ENCODE measurements around the gene SUN1.

Gene SUN1

GRCh38 chr7:916291-916941 is 84.1 kb downstream of the SUN1 start:
- TF ChIP-seq CTCF (IDR thresholded peaks at IDR 0.05; ENCODE audit: insufficient read depth, missing control alignments) = no peak

GRCh38 chr7:917255-918117 is 85.2 kb downstream of the SUN1 start:
- DNase-seq (ENCODE audit: insufficient read length, low spot score) (no peak), FAIRE-seq (no peak)
- TF ChIP-seq CTCF (IDR thresholded peaks at IDR 0.05; ENCODE audit: insufficient read depth, missing control alignments) = no peak

More at GRCh38 chr7:916291-916941, 84.1 kb downstream of the SUN1 start:
- DNase-seq (ENCODE audit: insufficient read length, low spot score) (no peak), FAIRE-seq (no peak)

- TF ChIP-seq CTCF (IDR thresholded peaks at IDR 0.05; ENCODE audit: insufficient read depth, missing control alignments) = no peak
- no peak for DNase-seq (ENCODE audit: insufficient read length, low spot score)
- no peak for FAIRE-seq
These were observed 85.8 kb downstream of the SUN1 start for GRCh38 chr7:918118-918425.

GRCh38 chr7:918441-919113 is 86.3 kb downstream of the SUN1 start:
- no peak for DNase-seq (ENCODE audit: insufficient read length, low spot score)
- TF ChIP-seq CTCF (IDR thresholded peaks at IDR 0.05; ENCODE audit: insufficient read depth, missing control alignments) = no peak
- FAIRE-seq = no peak

- FAIRE-seq = no peak
- no peak for TF ChIP-seq CTCF (IDR thresholded peaks at IDR 0.05; ENCODE audit: insufficient read depth, missing control alignments)
These were observed 86.8 kb downstream of the SUN1 start for GRCh38 chr7:919114-919442.

GRCh38 chr7:919924-920341 is 87.7 kb downstream of the SUN1 start:
- DNase-seq (ENCODE audit: insufficient read length, low spot score) = no peak

More at GRCh38 chr7:919114-919442, 86.8 kb downstream of the SUN1 start:
- no peak for DNase-seq (ENCODE audit: insufficient read length, low spot score)

More at GRCh38 chr7:919924-920341, 87.7 kb downstream of the SUN1 start:
- no peak for TF ChIP-seq CTCF (IDR thresholded peaks at IDR 0.05; ENCODE audit: insufficient read depth, missing control alignments)
- FAIRE-seq = no peak

Data from D721Med (cell line).